Activated B cell treated with CpG ODN at 0.5 μM for 24 hours (primary cell): Measurements from ENCODE around the gene SAMD4A. TPM values are rescaled to one million over a fixed set of nuclear protein-coding genes. Genes with fewer than 3 reads are reported as not detected.

ENCODE experiments used
- ATAC-seq: fragments of 200-7000 bp; cut with Tn5 transposase; one replicate; pipeline ENCODE4 v1.10.0; 2021; ENCODE audit warnings: low read depth, mild to moderate bottlenecking, moderate library complexity
- CTCF ChIA-PET: fragments of 350-600 bp; sonication (Branson Sonifier 250); formaldehyde crosslinking; loops from one replicate; lab custom pipeline; 2021; ENCODE audit warnings: antibody characterized with exemption; lab: Charles Lee
- POLR2A ChIA-PET: fragments of 350-600 bp; sonication (Branson Sonifier 250); formaldehyde crosslinking; loops from one replicate; lab custom pipeline; 2021; ENCODE audit warnings: antibody characterized with exemption; lab: Charles Lee
- DNase-seq: peaks from one replicate; pipeline ENCODE4 v3.0.0; 2022
- H3K27ac Mint-ChIP-seq: one replicate; pipeline ENCODE4 v1.8.0; 2020; ENCODE audit warnings: mixed read lengths
- H3K27me3 Mint-ChIP-seq: one replicate; pipeline ENCODE4 v1.8.0; 2021; ENCODE audit warnings: mixed read lengths
- H3K36me3 Mint-ChIP-seq: one replicate; pipeline ENCODE4 v1.8.0; 2021; ENCODE audit warnings: low read depth, mixed read lengths
- H3K4me1 Mint-ChIP-seq: one replicate; pipeline ENCODE4 v1.8.0; 2021; ENCODE audit warnings: mixed read lengths
- H3K4me3 Mint-ChIP-seq: one replicate; pipeline ENCODE4 v1.8.0; 2020; ENCODE audit warnings: mild to moderate bottlenecking, mixed read lengths
- H3K9me3 Mint-ChIP-seq: one replicate; pipeline ENCODE4 v1.8.0; 2020; ENCODE audit warnings: mixed read lengths
- CTCF ChIP-seq: fragments of 200-600 bp; IDR thresholded peaks from one replicate; pipeline ENCODE4 v1.8.0; 2022; ENCODE audit warnings: antibody characterized with exemption, mild to moderate bottlenecking
- intact Hi-C: fragments of 100-400 bp; cut with micrococcal nuclease; formaldehyde crosslinking; loops from one replicate; pipeline ENCODE4 v1.15.1; 2024
- total RNA-seq: library from RNA; stranded (reverse); gene quantifications from 2 replicates; pipeline ENCODE4 v1.2.3, GENCODE V29; 2022

Gene SAMD4A
- total RNA-seq, 1 donor from 2014 or later, result 8.7 TPM

- POLR2A ChIA-PET, result no interaction called here
- H3K4me1 Mint-ChIP-seq, result peaks cover 30% of the 10 kb centered on the region
- DNase-seq, result no peak
- no peak for TF ChIP-seq CTCF
- no peak for ATAC-seq
- intact Hi-C loops, result no loop called here
- H3K9me3 Mint-ChIP-seq, result peaks cover 3% of the 10 kb centered on the region
- H3K27ac Mint-ChIP-seq, result no peak overlapping the region
- H3K36me3 Mint-ChIP-seq, result no peaks in the 10 kb centered on the region
- CTCF ChIA-PET, result interaction anchor here (0.7 kb wide), 1 partner anchor 10 kb away, joined by 3 read pairs; no protein-coding TSS in a partner anchor
- no peaks in the 10 kb centered on the region for H3K27me3 Mint-ChIP-seq
- H3K4me3 Mint-ChIP-seq, result no peak overlapping the region
Measured at GRCh38 chr14:54632452-54632851, 65.5 kb downstream of the SAMD4A start.

GRCh38 chr14:54633076-54633475 lies 66.1 kb downstream of the SAMD4A start:
- Mint-ChIP-seq H3K27ac (no peak overlapping the region), H3K9me3 (peaks cover 3% of the 10 kb centered on the region), H3K36me3 (no peaks in the 10 kb centered on the region), H3K4me1 (peaks cover 23% of the 10 kb centered on the region), H3K4me3 (no peak overlapping the region), H3K27me3 (no peaks in the 10 kb centered on the region)
- DNase-seq (no peak), ATAC-seq (no peak)
- CTCF ChIA-PET, result interaction anchor here (0.7 to 1.5 kb wide), 2 partner anchors 9 to 10 kb away, joined by 3 to 4 read pairs; no protein-coding TSS in a partner anchor
- POLR2A ChIA-PET, result no interaction called here
- intact Hi-C loops, result no loop called here
- no peak for TF ChIP-seq CTCF

DNA sequence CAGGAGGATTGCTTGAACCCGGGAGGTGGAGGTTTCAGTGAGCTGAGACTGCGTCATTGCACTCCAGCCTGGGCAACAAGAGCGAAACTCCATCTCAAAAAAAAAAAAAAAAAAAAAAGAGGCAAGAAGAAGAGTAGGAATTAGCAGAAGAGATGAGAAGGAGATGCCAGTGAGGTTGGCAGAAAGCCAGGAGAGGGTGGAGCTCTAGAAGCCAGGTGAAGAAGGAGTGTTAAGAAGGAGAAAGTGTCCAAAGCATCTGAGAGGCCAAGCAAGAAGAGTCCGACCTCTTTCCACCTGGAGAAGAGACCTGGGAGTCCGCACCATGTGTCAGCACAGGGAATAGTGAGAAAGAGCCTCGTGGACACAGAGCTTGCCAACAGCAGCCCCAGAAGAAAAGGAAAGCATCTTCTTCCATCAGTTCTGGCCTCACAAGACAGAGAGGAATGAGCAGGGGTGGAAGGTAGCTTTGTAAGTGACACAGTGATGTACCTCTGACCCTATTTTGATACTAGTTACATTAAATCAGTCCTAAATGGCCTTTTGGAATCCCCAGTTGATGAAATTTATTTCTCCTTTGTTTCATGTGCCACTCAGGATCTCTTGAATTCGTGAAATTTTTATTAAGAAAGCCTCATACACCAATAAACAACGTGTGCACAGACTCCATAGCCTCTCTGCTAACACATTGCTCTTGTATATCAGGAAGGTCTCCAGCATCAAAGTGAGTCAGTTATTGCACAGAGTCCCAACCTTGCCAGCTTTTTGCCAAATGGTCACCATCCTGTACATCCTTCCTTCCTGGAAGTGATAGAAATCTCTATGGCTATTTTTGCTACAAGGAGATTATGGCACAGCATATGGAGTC lies 70.6 kb downstream of the SAMD4A start:
- no peak overlapping the region for H3K4me3 Mint-ChIP-seq
- intact Hi-C loops, result no loop called here
- TF ChIP-seq CTCF, result no peak
- H3K9me3 Mint-ChIP-seq, result peaks cover under 1% of the 10 kb centered on the region
- H3K27me3 Mint-ChIP-seq, result no peaks in the 10 kb centered on the region
- ChIA-PET CTCF (no interaction called here), POLR2A (interaction anchor here (0.5 kb wide), 1 partner anchor 1708 kb away, joined by 3 read pairs; no protein-coding TSS in a partner anchor)
- no peak for DNase-seq
- H3K27ac Mint-ChIP-seq, result no peak overlapping the region
- H3K4me1 Mint-ChIP-seq, result no peaks in the 10 kb centered on the region
- no peak for ATAC-seq
- H3K36me3 Mint-ChIP-seq, result no peaks in the 10 kb centered on the region

DNA sequence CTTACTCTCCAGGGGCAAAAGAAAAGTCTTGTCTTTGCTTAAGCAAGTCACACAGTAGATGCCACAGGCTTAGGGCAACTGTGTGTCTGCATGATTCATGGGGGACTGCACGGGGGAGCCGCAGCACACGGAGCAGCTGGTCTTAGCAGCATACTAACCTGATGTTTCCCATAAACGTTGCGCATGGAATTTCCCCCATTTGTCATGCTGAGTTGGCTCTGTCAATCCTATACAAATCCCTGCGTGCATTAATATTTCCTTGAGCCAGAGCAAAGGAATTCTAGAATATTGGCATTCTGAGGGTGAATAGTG lies 71.2 kb downstream of the SAMD4A start:
- ATAC-seq, result no peak
- DNase-seq, result no peak
- no peaks in the 10 kb centered on the region for H3K27me3 Mint-ChIP-seq
- intact Hi-C loops, result no loop called here
- no peak overlapping the region for H3K4me3 Mint-ChIP-seq
- CTCF ChIA-PET, result no interaction called here
- no peak overlapping the region for H3K27ac Mint-ChIP-seq
- H3K4me1 Mint-ChIP-seq, result no peaks in the 10 kb centered on the region
- H3K9me3 Mint-ChIP-seq, result no peaks in the 10 kb centered on the region
- H3K36me3 Mint-ChIP-seq, result no peaks in the 10 kb centered on the region
- no peak for TF ChIP-seq CTCF
- POLR2A ChIA-PET, result interaction anchor here (0.9 kb wide), 1 partner anchor 71 kb away, joined by 3 read pairs; the partner anchor contains the start of gene SAMD4A

GRCh38 chr14:54639611-54640010 lies 72.7 kb downstream of the SAMD4A start:
- Mint-ChIP-seq H3K27ac (no peak overlapping the region), H3K27me3 (no peaks in the 10 kb centered on the region), H3K9me3 (no peaks in the 10 kb centered on the region), H3K4me3 (no peak overlapping the region), H3K36me3 (no peaks in the 10 kb centered on the region), H3K4me1 (no peaks in the 10 kb centered on the region)
- DNase-seq, result no peak
- intact Hi-C loops, result no loop called here
- no peak for TF ChIP-seq CTCF
- ATAC-seq, result no peak
- POLR2A ChIA-PET, result no interaction called here
- CTCF ChIA-PET, result interaction anchor here (1.1 kb wide), 1 partner anchor 73 kb away, joined by 3 read pairs; the partner anchor contains the start of gene SAMD4A
